ENCODE results near the gene ENTPD8. TPM values are rescaled to one million over a fixed set of nuclear protein-coding genes. Genes with fewer than 3 reads are reported as not detected.

Gene ENTPD8
- total and polyA plus RNA-seq, 10 of the 15 experiments (the other 5 are each of a cell fraction or from before 2014, with no cell fraction given), result not detected

DNA sequence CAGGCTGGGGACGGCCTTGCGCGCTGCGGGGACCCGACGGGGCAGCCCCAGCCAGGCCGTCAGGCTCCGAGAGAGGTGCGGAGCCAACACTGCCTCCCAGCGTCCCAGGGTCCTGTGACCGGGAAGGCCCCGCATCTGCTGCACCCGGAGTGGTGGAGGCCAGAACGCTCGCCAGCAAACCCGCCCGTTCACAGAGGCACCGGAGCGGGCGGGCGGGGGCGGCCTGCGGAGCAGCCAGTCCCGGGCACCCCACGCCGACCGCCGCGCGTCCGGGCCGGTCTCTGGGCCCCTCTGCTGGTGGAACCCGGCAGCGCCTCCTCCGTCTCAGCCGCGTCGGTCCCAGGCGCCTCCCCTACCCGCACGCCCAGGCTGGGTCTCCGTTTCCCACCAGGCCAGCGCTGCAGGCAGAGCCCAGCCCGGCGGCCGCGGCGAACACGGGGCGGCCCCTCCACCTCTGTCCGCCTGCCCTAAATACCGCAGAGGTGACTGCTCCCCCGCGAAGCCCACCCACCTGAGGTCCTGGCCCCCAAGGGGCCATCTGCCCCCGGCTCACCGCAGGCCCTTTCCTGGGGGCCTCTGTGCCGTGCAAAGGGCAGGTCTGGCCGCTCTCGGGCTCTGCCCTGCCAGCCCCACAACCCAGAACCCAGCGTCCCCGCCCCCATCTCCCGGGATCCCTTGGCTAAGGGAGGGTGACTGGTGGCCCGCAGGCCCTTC, 34.1 kb downstream of the ENTPD8 start:
- ATAC-seq, result peak; percentile 86
- WGBS (ENCODE audit: insufficient coverage, insufficient replicate concordance, low lambda C conversion rate, missing lambda C conversion rate), result under 1% methylated on average over 58 of the region's 63 CpGs
- H3K9ac ChIP-seq (ENCODE audit: control insufficient read depth, insufficient read depth, low read length), result peak overlapping the region; percentile 44; the same call in 1 of the 2 replicates
- H3K4me2 ChIP-seq (ENCODE audit: control insufficient read depth, insufficient read depth), result peak overlapping the region; percentile 82
- H4K20me1 ChIP-seq (ENCODE audit: control insufficient read depth, insufficient read depth), result no peaks in the 10 kb centered on the region
- in situ Hi-C loops (cut with MboI), result loop anchor here (5.0 kb wide), 1 partner anchor 115 kb away; no protein-coding TSS in a partner anchor
- ChIA-PET POLR2A (no interaction called here), SMC1A (ENCODE audit: uncharacterized antibody, unreplicated experiment) (no interaction called here), RAD21 (ENCODE audit: unreplicated experiment) (interaction anchor here (0.7 to 1.0 kb wide), 2 partner anchors 152 to 170 kb away, joined by 3 to 4 read pairs; partner anchors contain the start of gene NELFB), CTCF (interaction anchor here (0.7 to 2.7 kb wide), 3 partner anchors 104 to 120 kb away, joined by 3 to 17 read pairs (median 9); partner anchors contain the start of gene NRARP)
- intact Hi-C loops (cut with micrococcal nuclease; ENCODE audit: unreplicated experiment), result loop anchor here (2.0 kb wide), 1 partner anchor 104 kb away; the partner anchor contains the start of gene NRARP
- DNase-seq (ENCODE audit: low read depth, low spot score), result no peak
- H3K36me3 ChIP-seq (ENCODE audit: control insufficient read depth in 2 of 2, insufficient read depth in 2 of 2, low read length in 1 of 2), result no peaks in the 10 kb centered on the region; a peak in 1 of 4 replicates
- H3K4me3 ChIP-seq, result peak overlapping the region; percentile 55; the same call in 1 of the 2 replicates
- H3K27ac ChIP-seq (ENCODE audit: control insufficient read depth, insufficient read depth), result peak overlapping the region; percentile 39; the same call in 1 of the 2 replicates
- H3K79me2 ChIP-seq (ENCODE audit: control insufficient read depth, insufficient read depth, low read length), result no peaks in the 10 kb centered on the region
- FAIRE-seq, result no peak
- peak overlapping the region; percentile 29 for H2AFZ ChIP-seq (ENCODE audit: control insufficient read depth, low read depth, low read length)
- peaks cover 19% of the 10 kb centered on the region for H3K4me1 ChIP-seq (ENCODE audit: control insufficient read depth, insufficient read depth, low read length)
- peaks cover 9% of the 10 kb centered on the region; the same call in 2 of the 3 replicates for H3K9me3 ChIP-seq (replicated peaks; ENCODE audit: control insufficient read depth, insufficient read depth, low read length)
- no TSS peak for BruUV-seq (replicated peaks)
- H3K27me3 ChIP-seq (replicated peaks in 1 of 2; ENCODE audit: control insufficient read depth in 2 of 2, insufficient read depth in 2 of 2, low read length in 1 of 2), result no peaks in the 10 kb centered on the region
- TF ChIP-seq DPF2 (IDR thresholded peaks at IDR 0.05) (peak; percentile 80), NRF1 (conservative IDR thresholded peaks at IDR 0.05; ENCODE audit: low read depth, low read length) (no peak), NR2C2 (IDR thresholded peaks at IDR 0.05; ENCODE audit: borderline replicate concordance, control insufficient read depth, insufficient read length, low read depth) (no peak), MEF2B (IDR thresholded peaks at IDR 0.05; ENCODE audit: partially characterized antibody, poor library complexity, severe bottlenecking) (no peak), SREBF1 (IDR thresholded peaks at IDR 0.05; ENCODE audit: low read length) (no peak), EGR1 (IDR thresholded peaks at IDR 0.05; ENCODE audit: borderline replicate concordance in 1 of 2, low read depth in 2 of 2, low read length in 2 of 2) (peak in 1 of 2 experiments; percentile 85; a peak in 1 of 3 replicates), STAT3 (IDR thresholded peaks at IDR 0.05; ENCODE audit: low read depth, low read length) (no peak), ZBED1 (IDR thresholded peaks at IDR 0.05; ENCODE audit: borderline replicate concordance) (no peak), ZSCAN29 (IDR thresholded peaks at IDR 0.05) (no peak), EP300 (IDR thresholded peaks at IDR 0.05; ENCODE audit: borderline replicate concordance in 1 of 2, control insufficient read depth in 1 of 2, low read depth in 2 of 2, low read length in 2 of 2) (no peak)
- TF ChIP-seq, protein P1, sequence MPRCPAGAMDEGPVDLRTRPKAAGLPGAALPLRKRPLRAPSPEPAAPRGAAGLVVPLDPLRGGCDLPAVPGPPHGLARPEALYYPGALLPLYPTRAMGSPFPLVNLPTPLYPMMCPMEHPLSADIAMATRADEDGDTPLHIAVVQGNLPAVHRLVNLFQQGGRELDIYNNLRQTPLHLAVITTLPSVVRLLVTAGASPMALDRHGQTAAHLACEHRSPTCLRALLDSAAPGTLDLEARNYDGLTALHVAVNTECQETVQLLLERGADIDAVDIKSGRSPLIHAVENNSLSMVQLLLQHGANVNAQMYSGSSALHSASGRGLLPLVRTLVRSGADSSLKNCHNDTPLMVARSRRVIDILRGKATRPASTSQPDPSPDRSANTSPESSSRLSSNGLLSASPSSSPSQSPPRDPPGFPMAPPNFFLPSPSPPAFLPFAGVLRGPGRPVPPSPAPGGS (IDR thresholded peaks at IDR 0.05; ENCODE audit: borderline replicate concordance, insufficient read depth, low read depth, low read length, poor library complexity, severe bottlenecking), result no peak
- TF ChIP-seq, protein P2, sequence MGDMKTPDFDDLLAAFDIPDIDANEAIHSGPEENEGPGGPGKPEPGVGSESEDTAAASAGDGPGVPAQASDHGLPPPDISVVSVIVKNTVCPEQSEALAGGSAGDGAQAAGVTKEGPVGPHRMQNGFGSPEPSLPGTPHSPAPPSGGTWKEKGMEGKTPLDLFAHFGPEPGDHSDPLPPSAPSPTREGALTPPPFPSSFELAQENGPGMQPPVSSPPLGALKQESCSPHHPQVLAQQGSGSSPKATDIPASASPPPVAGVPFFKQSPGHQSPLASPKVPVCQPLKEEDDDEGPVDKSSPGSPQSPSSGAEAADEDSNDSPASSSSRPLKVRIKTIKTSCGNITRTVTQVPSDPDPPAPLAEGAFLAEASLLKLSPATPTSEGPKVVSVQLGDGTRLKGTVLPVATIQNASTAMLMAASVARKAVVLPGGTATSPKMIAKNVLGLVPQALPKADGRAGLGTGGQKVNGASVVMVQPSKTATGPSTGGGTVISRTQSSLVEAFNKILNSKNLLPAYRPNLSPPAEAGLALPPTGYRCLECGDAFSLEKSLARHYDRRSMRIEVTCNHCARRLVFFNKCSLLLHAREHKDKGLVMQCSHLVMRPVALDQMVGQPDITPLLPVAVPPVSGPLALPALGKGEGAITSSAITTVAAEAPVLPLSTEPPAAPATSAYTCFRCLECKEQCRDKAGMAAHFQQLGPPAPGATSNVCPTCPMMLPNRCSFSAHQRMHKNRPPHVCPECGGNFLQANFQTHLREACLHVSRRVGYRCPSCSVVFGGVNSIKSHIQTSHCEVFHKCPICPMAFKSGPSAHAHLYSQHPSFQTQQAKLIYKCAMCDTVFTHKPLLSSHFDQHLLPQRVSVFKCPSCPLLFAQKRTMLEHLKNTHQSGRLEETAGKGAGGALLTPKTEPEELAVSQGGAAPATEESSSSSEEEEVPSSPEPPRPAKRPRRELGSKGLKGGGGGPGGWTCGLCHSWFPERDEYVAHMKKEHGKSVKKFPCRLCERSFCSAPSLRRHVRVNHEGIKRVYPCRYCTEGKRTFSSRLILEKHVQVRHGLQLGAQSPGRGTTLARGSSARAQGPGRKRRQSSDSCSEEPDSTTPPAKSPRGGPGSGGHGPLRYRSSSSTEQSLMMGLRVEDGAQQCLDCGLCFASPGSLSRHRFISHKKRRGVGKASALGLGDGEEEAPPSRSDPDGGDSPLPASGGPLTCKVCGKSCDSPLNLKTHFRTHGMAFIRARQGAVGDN (IDR thresholded peaks at IDR 0.05), result 0 out of 2 replicates have a peak, but pooled peaks have one; percentile 31
- TF ChIP-seq, protein P3, sequence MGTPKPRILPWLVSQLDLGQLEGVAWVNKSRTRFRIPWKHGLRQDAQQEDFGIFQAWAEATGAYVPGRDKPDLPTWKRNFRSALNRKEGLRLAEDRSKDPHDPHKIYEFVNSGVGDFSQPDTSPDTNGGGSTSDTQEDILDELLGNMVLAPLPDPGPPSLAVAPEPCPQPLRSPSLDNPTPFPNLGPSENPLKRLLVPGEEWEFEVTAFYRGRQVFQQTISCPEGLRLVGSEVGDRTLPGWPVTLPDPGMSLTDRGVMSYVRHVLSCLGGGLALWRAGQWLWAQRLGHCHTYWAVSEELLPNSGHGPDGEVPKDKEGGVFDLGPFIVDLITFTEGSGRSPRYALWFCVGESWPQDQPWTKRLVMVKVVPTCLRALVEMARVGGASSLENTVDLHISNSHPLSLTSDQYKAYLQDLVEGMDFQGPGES (IDR thresholded peaks at IDR 0.05), result no peak
- TF ChIP-seq, protein P4, sequence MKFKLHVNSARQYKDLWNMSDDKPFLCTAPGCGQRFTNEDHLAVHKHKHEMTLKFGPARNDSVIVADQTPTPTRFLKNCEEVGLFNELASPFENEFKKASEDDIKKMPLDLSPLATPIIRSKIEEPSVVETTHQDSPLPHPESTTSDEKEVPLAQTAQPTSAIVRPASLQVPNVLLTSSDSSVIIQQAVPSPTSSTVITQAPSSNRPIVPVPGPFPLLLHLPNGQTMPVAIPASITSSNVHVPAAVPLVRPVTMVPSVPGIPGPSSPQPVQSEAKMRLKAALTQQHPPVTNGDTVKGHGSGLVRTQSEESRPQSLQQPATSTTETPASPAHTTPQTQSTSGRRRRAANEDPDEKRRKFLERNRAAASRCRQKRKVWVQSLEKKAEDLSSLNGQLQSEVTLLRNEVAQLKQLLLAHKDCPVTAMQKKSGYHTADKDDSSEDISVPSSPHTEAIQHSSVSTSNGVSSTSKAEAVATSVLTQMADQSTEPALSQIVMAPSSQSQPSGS (IDR thresholded peaks at IDR 0.05; ENCODE audit: low read length), result no peak
